Skeletal muscle tissue (tissue), 4 donors: ENCODE data around the gene FRY. TPM values are rescaled to one million over a fixed set of nuclear protein-coding genes. Genes with fewer than 3 reads are reported as not detected.

Source experiments
- H3K27ac ChIP-seq: one replicate; pipeline ENCODE4 v1.7.0; 2013; ENCODE audit warnings: mild to moderate bottlenecking, low read depth, low read length, inconsistent platforms
- H3K27me3 ChIP-seq, 3 donors: one replicate each; pipeline ENCODE4 v1.7.0; 2013; ENCODE audit warnings: low read length in 3 of 3; ENCODE audit not compliant: control insufficient read depth in 3 of 3, insufficient read depth in 3 of 3
- H3K36me3 ChIP-seq, 3 donors: one replicate each; pipeline ENCODE4 v1.7.0; 2013; ENCODE audit warnings: low read length in 3 of 3; ENCODE audit not compliant: control insufficient read depth in 3 of 3, insufficient read depth in 3 of 3
- H3K4me1 ChIP-seq, 3 donors: one replicate each; pipeline ENCODE4 v1.7.0; 2013; ENCODE audit warnings: low read length in 3 of 3, mild to moderate bottlenecking in 3 of 3; ENCODE audit not compliant: control insufficient read depth in 3 of 3, insufficient read depth in 3 of 3
- H3K4me3 ChIP-seq, 3 donors: one replicate each; pipeline ENCODE4 v1.7.0; 2013; ENCODE audit warnings: low read length in 3 of 3
- H3K9ac ChIP-seq, 3 donors: one replicate each; pipeline ENCODE4 v1.7.0; 2013; ENCODE audit warnings: low read length in 3 of 3, mild to moderate bottlenecking in 3 of 3, moderate library complexity in 2 of 3, low read depth in 1 of 3
- H3K9me3 ChIP-seq, 3 donors: one replicate each; pipeline ENCODE4 v1.7.0; 2013; ENCODE audit warnings: low read length in 3 of 3; ENCODE audit not compliant: control insufficient read depth in 3 of 3
- total RNA-seq: library from RNA; depleted of rRNA; stranded (reverse); fragments of >200 nt; gene quantifications from one replicate; pipeline ENCODE4 v1.2.3, GENCODE V29; 2014
- donor health status: Osteomylitis.

FRY gene
- total RNA-seq, 1 donor from 2014 or later: 59.0 TPM

GRCh38 chr13:32224916-32225315, 193.3 kb downstream of the FRY start:
- Histone ChIP-seq H3K9me3 (no peaks in the 10 kb centered on the region), H3K27me3 (no peaks in the 10 kb centered on the region), H3K27ac (no peak overlapping the region), H3K36me3 (peaks cover 12 to 57% (median 47%) of the 10 kb centered on the region in 3 donors), H3K9ac (no peak overlapping the region), H3K4me1 (peaks cover 0 to 5% (median 0%) of the 10 kb centered on the region in 3 donors), H3K4me3 (no peak overlapping the region)

- Histone ChIP-seq H3K9me3 (no peaks in the 10 kb centered on the region), H3K4me1 (peaks cover 0 to 5% (median 0%) of the 10 kb centered on the region in 3 donors), H3K4me3 (no peak overlapping the region), H3K36me3 (peaks cover 12 to 55% (median 44%) of the 10 kb centered on the region in 3 donors), H3K27me3 (no peaks in the 10 kb centered on the region), H3K9ac (no peak overlapping the region), H3K27ac (no peak overlapping the region)
Observed at GRCh38 chr13:32225481-32225931, 193.9 kb downstream of the FRY start.

GRCh38 chr13:32228330-32229041, 196.9 kb downstream of the FRY start:
- Histone ChIP-seq H3K27me3 (no peaks in the 10 kb centered on the region), H3K27ac (no peak overlapping the region), H3K36me3 (peaks cover 12 to 62% (median 50%) of the 10 kb centered on the region in 3 donors), H3K4me1 (peaks cover 0 to 5% (median 0%) of the 10 kb centered on the region in 3 donors), H3K9me3 (no peaks in the 10 kb centered on the region), H3K9ac (no peak overlapping the region), H3K4me3 (no peak overlapping the region)

DNA sequence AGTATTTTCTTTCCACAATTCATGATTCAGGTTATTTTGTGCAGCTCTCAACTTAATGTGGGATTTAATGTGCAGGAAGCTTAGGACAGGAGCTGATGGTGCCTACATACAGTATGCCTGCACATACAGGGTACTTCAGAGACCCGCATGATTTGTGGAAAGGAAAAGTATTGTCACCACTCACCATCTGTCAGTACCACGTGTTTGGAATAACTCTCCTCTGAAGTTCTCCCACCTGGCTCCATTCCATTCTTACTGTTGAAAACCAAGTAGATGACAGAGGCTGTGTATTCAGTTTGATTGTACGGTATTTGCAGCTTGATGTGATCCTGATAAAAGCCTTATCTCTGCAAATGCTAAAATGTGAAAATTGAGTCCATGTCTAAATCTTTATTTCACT, 197.9 kb downstream of the FRY start:
- Histone ChIP-seq H3K36me3 (peaks cover 13 to 60% (median 45%) of the 10 kb centered on the region in 3 donors), H3K4me1 (peaks cover 0 to 5% (median 0%) of the 10 kb centered on the region in 3 donors), H3K9me3 (no peaks in the 10 kb centered on the region), H3K4me3 (no peak overlapping the region), H3K27me3 (no peaks in the 10 kb centered on the region), H3K27ac (no peak overlapping the region), H3K9ac (no peak overlapping the region)

DNA sequence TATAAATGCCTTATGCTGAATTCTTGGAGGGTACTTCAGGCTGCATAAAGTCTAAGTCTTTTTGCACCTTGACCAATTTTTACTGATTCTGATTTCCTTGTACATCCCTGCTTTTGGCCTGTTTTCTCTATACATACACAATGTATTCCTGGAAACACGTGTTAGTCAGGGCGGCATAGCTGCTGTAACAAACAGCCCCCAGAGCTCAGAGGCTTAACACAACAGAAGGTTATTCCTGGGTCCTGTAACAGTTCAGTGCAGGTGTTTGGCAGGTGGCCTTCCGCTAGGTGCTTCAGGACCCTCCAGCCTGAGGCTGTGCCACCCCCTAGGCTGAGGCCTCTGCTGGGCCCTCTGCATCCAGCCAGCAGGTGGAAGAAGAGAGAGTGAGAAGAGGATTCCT, 200.7 kb downstream of the FRY start:
- peaks cover 0 to 5% (median 0%) of the 10 kb centered on the region in 3 donors for H3K4me1 ChIP-seq
- no peak overlapping the region for H3K9ac ChIP-seq
- H3K9me3 ChIP-seq: no peaks in the 10 kb centered on the region
- no peaks in the 10 kb centered on the region for H3K27me3 ChIP-seq
- H3K4me3 ChIP-seq: no peak overlapping the region
- peaks cover 20 to 56% (median 39%) of the 10 kb centered on the region in 3 donors for H3K36me3 ChIP-seq
- no peak overlapping the region for H3K27ac ChIP-seq

DNA sequence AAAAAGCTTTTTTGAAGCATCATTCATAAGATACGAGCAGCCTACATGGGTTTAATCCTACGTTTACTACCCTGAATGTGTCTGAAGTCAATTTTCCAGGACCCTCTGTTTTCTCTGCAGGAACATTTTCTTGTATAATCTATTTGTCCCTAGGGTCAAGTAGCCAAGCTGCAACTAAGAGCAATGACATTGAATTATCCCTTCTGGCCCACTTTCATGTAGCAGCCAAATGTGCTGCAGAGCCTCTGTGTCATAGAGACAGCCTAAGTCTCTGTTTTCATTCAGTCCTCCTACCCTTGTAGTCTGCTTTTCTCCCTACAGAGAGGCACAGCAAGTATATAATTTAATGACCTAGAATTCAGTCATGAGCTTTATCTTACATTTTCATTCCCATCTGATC, 201.5 kb downstream of the FRY start:
- H3K27ac ChIP-seq: no peak overlapping the region
- H3K27me3 ChIP-seq: no peaks in the 10 kb centered on the region
- H3K4me1 ChIP-seq: peaks cover 0 to 5% (median 0%) of the 10 kb centered on the region in 3 donors
- no peak overlapping the region for H3K9ac ChIP-seq
- peaks cover 25 to 61% (median 40%) of the 10 kb centered on the region in 3 donors for H3K36me3 ChIP-seq
- no peak overlapping the region for H3K4me3 ChIP-seq
- no peaks in the 10 kb centered on the region for H3K9me3 ChIP-seq

DNA sequence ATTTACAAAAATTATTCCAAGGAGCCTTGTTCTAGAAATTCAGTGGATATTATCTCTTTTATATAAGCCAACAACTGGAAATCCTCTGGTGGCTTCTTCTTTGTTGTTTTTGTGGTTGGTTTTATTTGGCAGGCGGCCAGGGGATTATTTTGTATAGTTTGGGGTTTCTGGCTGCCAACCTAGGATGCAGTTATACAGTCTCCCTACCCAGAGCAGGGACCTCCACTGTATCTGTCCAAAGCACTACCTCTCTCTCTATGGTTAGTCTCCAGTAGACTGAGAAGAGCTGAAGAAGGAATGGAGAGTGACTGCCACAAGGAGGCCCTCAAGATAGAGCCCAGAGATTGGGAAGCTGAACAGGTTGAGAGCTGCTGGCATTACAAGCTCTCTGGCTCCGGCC, 203.3 kb downstream of the FRY start:
- Histone ChIP-seq H3K4me3 (no peak overlapping the region), H3K27me3 (no peaks in the 10 kb centered on the region), H3K9ac (no peak overlapping the region), H3K27ac (no peak overlapping the region), H3K9me3 (no peaks in the 10 kb centered on the region), H3K4me1 (no peaks in the 10 kb centered on the region), H3K36me3 (peaks cover 29 to 66% (median 43%) of the 10 kb centered on the region in 3 donors)

DNA sequence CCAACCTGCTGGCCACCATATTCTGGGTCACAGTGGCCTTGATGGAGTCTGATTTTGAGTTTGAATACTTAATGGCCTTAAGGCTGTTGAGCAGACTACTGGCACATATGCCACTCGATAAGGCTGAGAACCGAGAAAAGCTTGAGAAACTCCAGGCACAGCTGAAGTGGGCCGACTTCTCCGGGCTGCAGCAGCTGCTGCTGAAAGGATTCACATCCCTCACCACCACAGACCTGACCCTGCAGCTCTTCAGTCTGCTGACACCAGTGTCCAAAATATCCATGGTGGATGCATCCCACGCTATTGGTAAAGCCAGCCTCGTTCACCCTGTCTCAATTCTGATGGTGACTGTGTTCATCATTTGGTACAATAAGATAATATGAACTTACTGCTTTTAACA, 206.1 kb downstream of the FRY start:
- Histone ChIP-seq H3K27ac (no peak overlapping the region), H3K36me3 (peaks cover 31 to 62% (median 47%) of the 10 kb centered on the region in 3 donors), H3K27me3 (no peaks in the 10 kb centered on the region), H3K9me3 (no peaks in the 10 kb centered on the region), H3K4me1 (no peaks in the 10 kb centered on the region), H3K9ac (no peak overlapping the region), H3K4me3 (no peak overlapping the region)

DNA sequence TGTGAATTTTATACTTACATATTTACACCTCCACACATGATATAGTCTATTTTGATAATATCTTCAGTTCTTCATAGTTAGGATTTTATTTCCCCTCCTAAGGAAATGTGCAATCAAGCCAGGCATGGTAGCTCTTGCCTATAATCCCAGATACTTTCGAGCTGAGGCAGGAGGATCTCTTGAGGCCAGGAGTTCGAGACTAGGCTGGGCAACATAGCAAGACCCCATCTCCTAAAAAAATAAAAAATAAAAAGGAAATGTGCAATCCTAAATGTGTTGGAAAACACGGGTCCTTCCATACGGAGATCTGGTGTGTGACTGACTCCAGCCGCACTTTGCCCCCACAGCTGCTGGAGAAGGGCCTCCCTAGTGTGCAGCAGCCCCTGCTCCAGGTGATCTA, 212.1 kb downstream of the FRY start:
- Histone ChIP-seq H3K27ac (no peak overlapping the region), H3K4me1 (no peaks in the 10 kb centered on the region), H3K36me3 (peaks cover 13 to 41% (median 36%) of the 10 kb centered on the region in 3 donors), H3K9me3 (no peaks in the 10 kb centered on the region), H3K27me3 (no peaks in the 10 kb centered on the region), H3K9ac (no peak overlapping the region), H3K4me3 (no peak overlapping the region)

GRCh38 chr13:32245555-32245954, 214.0 kb downstream of the FRY start:
- no peak overlapping the region for H3K27ac ChIP-seq

More at GRCh38 chr13:32245555-32245954, 214.0 kb downstream of the FRY start:
- no peak overlapping the region for H3K9ac ChIP-seq
- no peak overlapping the region for H3K4me3 ChIP-seq
- H3K27me3 ChIP-seq: no peaks in the 10 kb centered on the region
- no peaks in the 10 kb centered on the region for H3K4me1 ChIP-seq
- H3K36me3 ChIP-seq: peaks cover 11 to 36% (median 33%) of the 10 kb centered on the region in 3 donors
- no peaks in the 10 kb centered on the region for H3K9me3 ChIP-seq
